ENCODE measurements around the gene ATRX. TPM values are rescaled to one million over a fixed set of nuclear protein-coding genes. Genes with fewer than 3 reads are reported as not detected.
A peak's percentile ranks its signal among the peaks of the same experiment; 100 is the strongest.
"Not testable (repeated sequence)": the region's sequence is repeated elsewhere in the genome, so short reads cannot be mapped to it uniquely, and the experiment has no call there.

Gene ATRX
- polyA plus RNA-seq, 6 donors from 2014 or later = 24.8 to 92.6 (median 52.0) TPM

- no peak for ATAC-seq (ENCODE audit: low read depth in 2 of 2)
- no peak for DNase-seq
- peak overlapping the region in 4 of 6 donors; percentile 4 to 60 (median 29) for H3K27ac Mint-ChIP-seq
- no peaks in the 10 kb centered on the region for H3K9me3 Mint-ChIP-seq
- no peaks in the 10 kb centered on the region for H3K27me3 Mint-ChIP-seq
- H3K4me1 Mint-ChIP-seq = peaks cover 13 to 21% (median 17%) of the 10 kb centered on the region in 3 donors
- no peak overlapping the region for H3K4me3 Mint-ChIP-seq
- H3K36me3 Mint-ChIP-seq = peaks cover 0 to 5% of the 10 kb centered on the region in 2 donors
These were observed 17.2 kb downstream of the ATRX start for GRCh38 chrX:77768787-77769186.

GRCh38 chrX:77766212-77766611, 19.8 kb downstream of the ATRX start:
- H3K36me3 Mint-ChIP-seq; H3K27me3 Mint-ChIP-seq; DNase-seq; ATAC-seq (ENCODE audit: low read depth in 2 of 2); H3K9me3 Mint-ChIP-seq; H3K4me3 Mint-ChIP-seq; H3K27ac Mint-ChIP-seq: not testable (repeated sequence)
- peaks cover 13 to 18% (median 15%) of the 10 kb centered on the region in 3 donors for H3K4me1 Mint-ChIP-seq

- DNase-seq (no peak), ATAC-seq (ENCODE audit: low read depth in 2 of 2) (no peak)
- H3K36me3 Mint-ChIP-seq = no peaks in the 10 kb centered on the region
- no peaks in the 10 kb centered on the region for H3K27me3 Mint-ChIP-seq
- H3K4me1 Mint-ChIP-seq = peaks cover 0 to 9% (median 8%) of the 10 kb centered on the region in 3 donors
- peaks cover 0 to 10% (median 0%) of the 10 kb centered on the region in 7 donors for H3K9me3 Mint-ChIP-seq
- peak overlapping the region in 1 of 8 donors; percentile 50 for H3K4me3 Mint-ChIP-seq
- peak overlapping the region in 1 of 6 donors; percentile 60 for H3K27ac Mint-ChIP-seq
These were observed 30.5 kb downstream of the ATRX start for GRCh38 chrX:77755561-77755960.

GRCh38 chrX:77753942-77754341, 32.1 kb downstream of the ATRX start:
- H3K4me3 Mint-ChIP-seq; H3K36me3 Mint-ChIP-seq; H3K9me3 Mint-ChIP-seq; DNase-seq; H3K27me3 Mint-ChIP-seq; ATAC-seq (ENCODE audit: low read depth in 2 of 2): not testable (repeated sequence)
- Mint-ChIP-seq H3K27ac (peak overlapping the region in 1 of 6 donors; percentile 36), H3K4me1 (peaks cover 3 to 11% (median 10%) of the 10 kb centered on the region in 3 donors)

GRCh38 chrX:77749695-77750094, 36.3 kb downstream of the ATRX start:
- no peaks in the 10 kb centered on the region for H3K27me3 Mint-ChIP-seq
- peaks cover 15 to 29% (median 19%) of the 10 kb centered on the region in 3 donors for H3K4me1 Mint-ChIP-seq
- ATAC-seq (ENCODE audit: low read depth in 2 of 2) = no peak
- H3K4me3 Mint-ChIP-seq = no peak overlapping the region
- H3K27ac Mint-ChIP-seq = no peak overlapping the region
- H3K9me3 Mint-ChIP-seq = peaks cover 0 to 8% (median 0%) of the 10 kb centered on the region in 7 donors
- no peaks in the 10 kb centered on the region for H3K36me3 Mint-ChIP-seq
- DNase-seq = no peak

GRCh38 chrX:77743720-77744119, 42.3 kb downstream of the ATRX start:
- Mint-ChIP-seq H3K36me3 (no peaks in the 10 kb centered on the region), H3K4me1 (peaks cover 44 to 63% (median 53%) of the 10 kb centered on the region in 3 donors), H3K27me3 (no peaks in the 10 kb centered on the region), H3K27ac (peak overlapping the region; percentile 44 to 94 (median 87)), H3K9me3 (no peaks in the 10 kb centered on the region), H3K4me3 (peak overlapping the region in 6 of 8 donors; percentile 3 to 56 (median 34))
- ATAC-seq (ENCODE audit: low read depth in 2 of 2) = no peak
- DNase-seq = no peak

- H3K36me3 Mint-ChIP-seq = no peaks in the 10 kb centered on the region
- no peaks in the 10 kb centered on the region for H3K9me3 Mint-ChIP-seq
- H3K27ac Mint-ChIP-seq = peak overlapping the region; percentile 44 to 94 (median 53)
- ATAC-seq (ENCODE audit: low read depth in 2 of 2) (no peak), DNase-seq (no peak)
- H3K27me3 Mint-ChIP-seq = no peaks in the 10 kb centered on the region
- H3K4me1 Mint-ChIP-seq = peaks cover 41 to 59% (median 53%) of the 10 kb centered on the region in 3 donors
- H3K4me3 Mint-ChIP-seq = peak overlapping the region in 3 of 8 donors; percentile 10 to 82 (median 51)
These were observed 43.1 kb downstream of the ATRX start for GRCh38 chrX:77742788-77743476.

GRCh38 chrX:77740376-77740905, 45.6 kb downstream of the ATRX start:
- Mint-ChIP-seq H3K4me3 (peak overlapping the region in 3 of 8 donors; percentile 0 to 44 (median 3)), H3K36me3 (peaks cover 0 to 8% of the 10 kb centered on the region in 2 donors), H3K9me3 (peaks cover 0 to 6% (median 0%) of the 10 kb centered on the region in 7 donors), H3K4me1 (peaks cover 36 to 51% (median 48%) of the 10 kb centered on the region in 3 donors), H3K27ac (peak overlapping the region; percentile 39 to 88 (median 62)), H3K27me3 (no peaks in the 10 kb centered on the region)
- no peak for ATAC-seq (ENCODE audit: low read depth in 2 of 2)
- DNase-seq = no peak

GRCh38 chrX:77733342-77733741, 52.7 kb downstream of the ATRX start:
- Mint-ChIP-seq H3K36me3 (peaks cover 0 to 8% of the 10 kb centered on the region in 2 donors), H3K27ac (peak overlapping the region in 4 of 6 donors; percentile 25 to 96 (median 52)), H3K27me3 (no peaks in the 10 kb centered on the region)

GRCh38 chrX:77731821-77732419, 54.1 kb downstream of the ATRX start:
- peaks cover 0 to 8% (median under 1%) of the 10 kb centered on the region in 7 donors for H3K9me3 Mint-ChIP-seq
- DNase-seq (no peak), ATAC-seq (ENCODE audit: low read depth in 2 of 2) (no peak)
- H3K4me3 Mint-ChIP-seq = peak overlapping the region in 2 of 8 donors; percentile 54 to 65
- H3K36me3 Mint-ChIP-seq = peaks cover 0 to 7% of the 10 kb centered on the region in 2 donors
- H3K27ac Mint-ChIP-seq = peak overlapping the region in 3 of 6 donors; percentile 59 to 92 (median 91)
- H3K4me1 Mint-ChIP-seq = peaks cover 25 to 30% (median 26%) of the 10 kb centered on the region in 3 donors
- no peaks in the 10 kb centered on the region for H3K27me3 Mint-ChIP-seq

More at GRCh38 chrX:77733342-77733741, 52.7 kb downstream of the ATRX start:
- H3K9me3 Mint-ChIP-seq = peaks cover 0 to 6% (median 0%) of the 10 kb centered on the region in 7 donors
- DNase-seq (no peak), ATAC-seq (ENCODE audit: low read depth in 2 of 2) (no peak)
- peak overlapping the region in 1 of 8 donors; percentile 44 for H3K4me3 Mint-ChIP-seq
- peaks cover 25 to 30% (median 26%) of the 10 kb centered on the region in 3 donors for H3K4me1 Mint-ChIP-seq

GRCh38 chrX:77726095-77726494, 59.9 kb downstream of the ATRX start:
- H3K27ac Mint-ChIP-seq = not testable (repeated sequence)

GRCh38 chrX:77723681-77724080, 62.3 kb downstream of the ATRX start:
- Mint-ChIP-seq H3K27me3 (no peaks in the 10 kb centered on the region), H3K36me3 (no peaks in the 10 kb centered on the region), H3K4me1 (peaks cover 17 to 39% (median 29%) of the 10 kb centered on the region in 3 donors), H3K9me3 (peaks cover 0 to 15% (median 8%) of the 10 kb centered on the region in 7 donors), H3K27ac (peak overlapping the region in 2 of 6 donors; percentile 18 to 49), H3K4me3 (no peak overlapping the region)
- DNase-seq (no peak), ATAC-seq (ENCODE audit: low read depth in 2 of 2) (no peak)

More at GRCh38 chrX:77726095-77726494, 59.9 kb downstream of the ATRX start:
- Mint-ChIP-seq H3K9me3 (peaks cover 0 to 14% (median 7%) of the 10 kb centered on the region in 7 donors), H3K4me1 (peaks cover 10 to 24% (median 15%) of the 10 kb centered on the region in 3 donors)
- H3K36me3 Mint-ChIP-seq; H3K4me3 Mint-ChIP-seq; DNase-seq; ATAC-seq (ENCODE audit: low read depth in 2 of 2); H3K27me3 Mint-ChIP-seq: not testable (repeated sequence)

GRCh38 chrX:77719388-77719787, 66.6 kb downstream of the ATRX start:
- Mint-ChIP-seq H3K27me3 (no peaks in the 10 kb centered on the region), H3K9me3 (peaks cover 0 to 15% (median 6%) of the 10 kb centered on the region in 7 donors), H3K4me3 (no peak overlapping the region), H3K27ac (peak overlapping the region in 4 of 6 donors; percentile 8 to 79 (median 64)), H3K36me3 (peaks cover 0 to 6% of the 10 kb centered on the region in 2 donors), H3K4me1 (peaks cover 17 to 40% (median 29%) of the 10 kb centered on the region in 3 donors)
- ATAC-seq (ENCODE audit: low read depth in 2 of 2) = no peak
- no peak for DNase-seq
